ENCODE measurements around the gene WWOX.

WWOX gene

DNA sequence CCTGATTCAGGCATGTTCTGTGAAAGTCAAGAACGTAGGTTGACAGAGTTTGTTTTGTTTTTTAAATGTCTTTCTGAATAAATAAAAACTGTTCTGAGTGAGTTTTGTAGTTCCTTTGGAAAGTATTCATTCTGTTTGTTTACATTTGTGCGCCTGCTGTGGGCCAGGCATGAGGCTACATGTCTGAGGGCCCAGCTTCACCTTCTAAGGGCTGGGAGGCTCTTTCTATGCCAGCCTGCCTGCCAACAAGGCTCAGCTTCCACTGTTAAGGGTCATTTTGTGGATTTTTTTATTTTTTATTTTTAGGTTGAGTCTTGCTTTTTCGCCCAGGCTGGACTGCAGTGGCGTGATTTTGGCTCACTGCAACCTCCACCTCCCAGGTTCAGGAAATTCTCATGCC is 6.1 kb downstream of the WWOX start:
- no peak for DNase-seq (ENCODE audit: low spot score)

DNA sequence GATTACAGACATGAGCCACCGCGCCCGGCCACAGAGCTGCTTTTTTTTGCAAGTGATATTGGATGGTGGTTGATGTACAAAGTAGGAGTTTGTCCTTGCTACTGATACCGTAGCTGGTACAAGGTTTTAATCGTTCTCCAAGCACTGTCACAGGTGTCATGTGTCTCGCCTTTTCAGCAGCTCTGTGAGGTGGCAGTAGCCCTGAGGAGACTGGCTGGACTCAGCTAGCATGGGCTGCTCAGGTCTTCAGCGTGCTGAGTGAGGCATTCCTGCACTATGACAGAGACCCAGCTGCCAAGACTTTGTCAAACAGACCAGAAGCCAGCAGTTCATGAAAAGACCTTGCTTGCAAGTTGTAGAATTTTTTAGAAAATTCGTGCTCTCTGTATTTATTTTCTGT is 7.2 kb downstream of the WWOX start:
- DNase-seq (ENCODE audit: low spot score) = no peak

GRCh38 chr16:78108451-78108850 is 9.0 kb downstream of the WWOX start:
- no peak for DNase-seq (ENCODE audit: low spot score)

DNA sequence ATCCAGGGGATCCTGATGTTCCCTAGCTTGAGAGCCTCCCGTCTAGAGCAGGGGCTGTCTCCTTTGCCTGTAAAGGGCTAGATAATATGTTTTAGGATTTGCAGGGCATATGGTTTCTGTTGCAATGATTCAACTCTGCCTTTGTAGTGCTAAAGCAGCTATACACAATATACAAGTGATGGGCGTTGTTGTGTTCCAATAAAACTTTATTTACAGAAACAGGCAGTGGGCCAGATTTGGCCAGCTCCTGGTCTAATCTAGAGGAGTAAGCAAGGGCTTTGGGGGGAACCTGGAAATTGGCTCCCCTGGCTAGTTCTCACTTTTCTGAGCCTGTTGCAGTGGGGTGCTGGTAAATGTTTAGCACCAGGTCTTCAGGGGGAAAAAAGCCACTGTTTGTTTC is 13.8 kb downstream of the WWOX start:
- no peak for DNase-seq (ENCODE audit: low spot score)

GRCh38 chr16:78115659-78116058 is 16.2 kb downstream of the WWOX start:
- no peak for DNase-seq (ENCODE audit: low spot score)

GRCh38 chr16:78116946-78117345 is 17.5 kb downstream of the WWOX start:
- DNase-seq (ENCODE audit: low spot score) = no peak

DNA sequence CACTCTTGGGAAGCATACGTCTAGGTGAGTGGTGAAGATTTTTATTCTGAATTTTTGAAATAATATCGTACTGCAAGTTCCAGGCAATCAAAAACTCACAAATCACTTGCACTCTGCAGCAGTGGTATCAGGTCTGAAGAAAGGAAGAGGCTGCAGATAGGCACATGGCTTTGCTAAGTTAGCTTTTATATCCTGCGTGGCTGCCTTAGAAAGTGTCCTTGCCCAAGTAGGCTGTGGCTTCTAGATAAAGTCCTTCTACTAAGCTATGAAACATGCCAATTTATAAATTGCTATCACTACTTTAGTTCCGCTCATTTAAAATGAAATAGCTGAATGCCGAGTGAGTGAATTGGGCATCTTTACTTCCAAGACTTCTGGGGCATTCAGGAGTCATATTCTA is 17.9 kb downstream of the WWOX start:
- DNase-seq (ENCODE audit: low spot score) = no peak

- DNase-seq (ENCODE audit: low spot score) = no peak
Observed at GRCh38 chr16:78118469-78119025, 19.1 kb downstream of the WWOX start.

- DNase-seq (ENCODE audit: low spot score) = no peak
Observed at GRCh38 chr16:78122774-78123315, 23.4 kb downstream of the WWOX start.

DNA sequence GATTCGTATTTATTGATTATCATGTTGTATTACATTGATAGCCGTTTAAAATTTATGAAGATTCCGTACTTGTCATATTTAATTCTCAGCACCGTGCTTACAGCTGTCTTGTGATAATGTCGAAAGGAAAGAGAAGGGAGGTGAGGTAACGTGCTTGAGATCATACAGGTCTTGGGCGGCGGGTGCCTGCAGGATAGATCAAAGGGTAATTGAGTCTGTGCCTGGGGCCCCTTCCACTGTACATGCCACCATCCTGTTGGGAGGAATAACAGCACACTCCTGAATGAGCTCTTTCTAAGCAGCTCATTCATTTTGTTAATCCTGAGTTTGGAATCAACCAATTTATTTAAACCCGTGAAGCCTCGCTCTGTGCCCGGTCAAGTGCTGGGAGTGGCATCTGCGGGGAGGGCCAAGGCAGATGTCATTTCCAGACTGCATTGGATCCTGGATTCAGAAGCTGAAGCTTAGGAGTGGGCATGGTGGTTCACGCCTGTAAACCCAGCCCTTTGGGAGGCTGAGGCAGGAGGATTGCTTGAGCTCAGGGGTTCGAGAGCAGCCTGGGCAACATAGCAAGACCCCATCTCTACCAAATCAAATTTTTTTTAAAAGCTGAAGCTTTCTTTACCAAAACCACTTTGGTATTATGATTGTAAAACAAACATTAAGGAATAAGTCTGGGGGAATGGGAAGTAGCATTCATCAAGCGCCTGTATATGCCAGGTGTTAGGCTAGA is 25.8 kb downstream of the WWOX start:
- no peak for DNase-seq (ENCODE audit: low spot score)

DNA sequence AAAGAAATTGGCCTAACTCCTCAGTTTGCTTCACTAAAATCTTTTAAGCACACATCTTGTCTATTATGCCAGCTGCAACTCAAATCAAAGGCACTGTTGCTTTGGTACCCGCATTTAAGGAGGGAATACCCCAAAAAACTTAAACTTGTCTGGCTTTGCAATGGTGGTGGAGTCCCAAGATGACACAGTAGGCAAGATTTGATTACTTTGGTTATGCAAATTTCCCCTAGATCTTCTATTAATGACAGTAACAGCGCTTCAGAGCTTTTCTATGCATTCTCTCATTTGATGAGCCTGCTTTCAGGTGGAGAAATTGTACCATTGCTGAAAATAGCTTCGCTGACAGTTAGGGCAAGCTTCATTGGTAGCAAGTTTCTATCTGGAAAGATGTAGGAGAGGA is 27.2 kb downstream of the WWOX start:
- DNase-seq (ENCODE audit: low spot score) = no peak

DNA sequence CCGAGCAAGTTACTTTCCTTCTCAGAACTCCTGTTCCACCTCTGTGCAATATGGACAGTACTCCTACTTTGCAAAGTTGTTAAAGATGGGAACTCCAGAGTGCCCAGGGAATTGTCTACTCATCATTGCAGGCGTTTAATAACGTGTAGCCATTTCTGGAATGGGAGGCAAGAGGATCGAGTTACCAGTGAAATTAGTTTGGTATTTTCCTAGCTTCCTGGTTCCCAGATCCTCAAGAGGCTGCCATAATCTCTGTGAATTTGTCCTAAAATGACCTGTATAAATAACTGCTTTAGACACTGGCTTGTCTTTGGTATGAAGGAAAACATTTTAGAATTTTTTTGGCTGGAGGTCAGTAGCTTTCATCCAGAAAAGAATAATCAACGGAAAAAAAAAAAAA is 27.7 kb downstream of the WWOX start:
- DNase-seq (ENCODE audit: low spot score) = no peak

DNA sequence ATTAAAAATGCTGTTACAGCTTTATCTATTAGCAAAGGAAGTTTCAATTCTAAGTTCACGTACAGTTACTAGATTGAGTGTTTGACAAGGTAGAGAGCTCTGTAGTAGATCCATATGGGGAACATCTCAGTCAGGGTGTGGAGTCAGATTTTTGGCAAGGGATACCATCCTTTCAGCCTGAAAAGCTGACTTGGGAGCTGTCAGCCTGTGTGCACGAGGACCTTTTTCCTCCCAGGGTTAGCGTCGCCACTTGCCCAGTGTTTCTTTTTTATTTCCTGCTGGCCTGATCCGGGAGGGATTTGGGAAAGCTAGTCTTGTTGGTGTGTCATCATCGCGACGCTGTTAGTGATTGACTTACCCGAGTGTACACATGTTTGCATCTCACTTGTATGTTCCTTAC is 29.5 kb downstream of the WWOX start:
- no peak for DNase-seq (ENCODE audit: low spot score)

- DNase-seq (ENCODE audit: low spot score) = no peak
Observed at GRCh38 chr16:78129349-78129748, 29.9 kb downstream of the WWOX start.

DNA sequence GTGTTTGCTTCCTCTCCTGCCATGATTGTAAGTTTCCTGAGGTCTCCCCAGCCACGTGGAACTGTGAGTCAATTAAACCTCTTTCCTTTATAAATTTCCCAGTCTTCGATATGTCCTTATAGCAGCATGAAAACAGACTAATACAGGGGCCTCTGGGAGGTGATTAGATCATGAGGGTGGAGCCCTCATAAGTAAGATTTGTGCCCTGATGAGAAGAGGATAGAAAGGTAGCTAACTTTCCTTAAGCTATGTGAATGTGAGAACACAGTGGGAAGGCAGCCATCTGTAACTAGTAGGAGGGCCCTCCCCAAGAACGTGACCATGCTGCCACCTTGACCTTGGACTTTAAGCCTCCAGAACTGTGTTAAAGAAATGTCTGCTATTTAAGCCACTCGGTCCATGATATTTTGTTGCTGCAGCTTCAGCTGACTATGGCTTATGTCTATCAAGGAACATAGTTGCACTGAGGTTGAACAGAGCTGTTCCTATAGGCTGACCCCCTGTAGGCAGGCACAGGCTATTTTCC is 30.7 kb downstream of the WWOX start:
- DNase-seq (ENCODE audit: low spot score) = no peak

DNA sequence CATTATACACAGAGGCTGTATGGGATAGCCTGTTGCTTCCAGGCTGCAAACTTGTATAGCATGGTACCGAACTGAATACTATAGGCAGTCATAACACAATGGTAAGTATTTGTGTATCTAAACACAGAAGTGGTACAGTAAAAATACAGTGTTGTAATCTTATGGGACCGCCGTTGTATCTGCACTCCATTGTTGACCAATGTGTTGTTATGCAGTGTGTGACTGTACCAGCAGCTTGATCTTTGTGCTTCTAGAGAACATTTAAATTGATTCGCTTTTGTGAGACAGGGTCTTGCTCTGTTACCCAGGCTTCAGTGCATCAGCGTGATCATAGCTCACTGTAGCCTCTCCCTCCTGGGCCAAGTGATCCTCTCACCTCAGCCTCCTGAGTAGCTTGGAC is 31.5 kb downstream of the WWOX start:
- DNase-seq (ENCODE audit: low spot score) = no peak

- DNase-seq (ENCODE audit: low spot score) = no peak
Observed at GRCh38 chr16:78133919-78134318, 34.5 kb downstream of the WWOX start.

DNA sequence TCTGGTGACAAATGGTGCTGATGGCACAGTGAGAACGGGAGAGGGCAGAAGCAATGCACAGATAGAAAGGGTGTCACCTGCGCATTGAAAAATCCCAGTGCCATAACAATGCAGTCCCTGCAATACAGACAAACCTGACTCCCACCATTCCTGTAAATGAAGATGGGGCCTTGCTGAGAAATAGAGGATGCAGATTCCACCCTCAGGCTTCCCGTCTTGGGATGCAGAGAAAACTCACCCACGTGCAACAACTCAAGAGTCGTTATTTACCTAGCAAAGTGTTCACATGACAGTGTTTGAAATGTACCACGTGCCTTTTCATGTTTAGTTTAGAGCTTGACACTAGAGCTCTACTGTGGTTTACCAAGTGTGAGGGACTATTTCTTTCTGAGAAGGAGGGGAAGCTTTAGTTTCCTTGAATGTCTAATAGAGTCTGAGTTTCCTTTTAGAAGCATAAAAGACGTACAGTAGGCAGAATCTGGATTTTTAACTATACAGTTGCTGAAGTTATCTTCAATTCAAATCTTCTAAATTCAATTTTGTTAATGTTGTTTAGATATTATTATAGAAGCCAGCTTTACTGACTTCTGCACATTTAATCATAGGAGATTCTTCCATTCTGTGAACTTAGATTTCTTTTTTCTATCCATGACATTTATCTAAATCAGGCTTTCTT is 35.6 kb downstream of the WWOX start:
- DNase-seq (ENCODE audit: low spot score) = no peak

DNA sequence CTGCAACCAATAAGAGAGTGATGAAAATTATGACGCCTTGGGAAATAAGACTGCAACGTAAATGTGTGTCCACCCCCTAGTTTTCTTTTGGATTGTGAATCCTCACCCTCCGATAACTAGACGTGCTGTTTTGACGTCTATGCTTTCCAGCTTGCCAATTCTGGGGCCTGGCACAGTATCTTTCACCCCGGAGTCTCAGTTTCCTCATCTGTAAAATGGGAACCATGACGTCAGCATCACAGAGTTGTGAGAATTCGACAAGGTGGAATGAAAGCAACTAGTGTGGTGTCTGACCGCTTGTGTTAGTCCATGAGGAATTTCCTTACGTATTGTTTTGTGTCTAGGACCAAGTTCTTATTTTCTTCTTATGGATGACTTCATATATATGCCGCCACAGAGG is 37.7 kb downstream of the WWOX start:
- no peak for DNase-seq (ENCODE audit: low spot score)

GRCh38 chr16:78137782-78138616 is 38.5 kb downstream of the WWOX start:
- DNase-seq (ENCODE audit: low spot score) = no peak

GRCh38 chr16:78140818-78141466 is 41.5 kb downstream of the WWOX start:
- DNase-seq (ENCODE audit: low spot score) = no peak

GRCh38 chr16:78142788-78143187 is 43.3 kb downstream of the WWOX start:
- DNase-seq (ENCODE audit: low spot score) = no peak

Measured in ecto neural progenitor cell (in vitro differentiated cells).